NCI-H1092 (cell line): ENCODE data around the gene PRODH.
"Not testable (repeated sequence)": the region's sequence is repeated elsewhere in the genome, so short reads cannot be mapped to it uniquely, and the experiment has no call there.

ENCODE experiments used
- DNase-seq: peaks from one replicate; lab custom pipeline; 2025; lab: John Stamatoyannopoulos, UW

PRODH gene

DNA sequence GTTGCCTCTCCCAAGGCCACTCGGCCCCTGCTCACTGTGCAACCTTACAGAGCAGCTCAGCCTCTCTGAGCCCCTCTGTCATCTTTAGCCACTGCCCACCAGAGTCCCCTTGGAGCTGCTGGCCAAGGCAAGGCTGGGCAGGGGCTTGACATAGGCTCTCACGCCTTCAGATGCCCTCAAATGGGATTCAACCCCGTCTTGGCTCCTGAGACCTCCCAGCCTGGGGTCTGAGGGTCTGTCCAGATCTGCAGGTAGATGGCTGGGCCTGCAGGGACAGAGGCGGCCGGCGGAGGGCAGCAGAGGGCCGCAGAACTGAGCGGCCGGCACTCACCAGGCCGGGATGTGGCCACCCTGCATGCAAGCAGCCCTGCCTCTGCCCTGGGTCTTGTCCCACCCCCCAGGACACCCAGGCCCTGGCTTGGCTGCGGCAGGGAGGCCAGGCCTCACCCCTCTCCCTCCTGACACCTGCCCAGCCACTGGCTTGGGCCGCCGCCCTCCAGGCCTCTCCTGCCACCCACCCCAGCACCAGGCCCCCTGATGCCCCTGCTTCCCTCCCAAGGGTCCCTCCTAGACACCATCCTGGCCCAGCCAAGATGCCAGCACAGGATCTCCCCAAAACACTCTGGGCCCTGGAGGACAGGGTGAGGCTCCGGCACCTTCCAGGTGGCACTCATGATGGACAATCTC is 18.4 kb upstream of the PRODH start:
- peak; percentile 18 for DNase-seq

DNA sequence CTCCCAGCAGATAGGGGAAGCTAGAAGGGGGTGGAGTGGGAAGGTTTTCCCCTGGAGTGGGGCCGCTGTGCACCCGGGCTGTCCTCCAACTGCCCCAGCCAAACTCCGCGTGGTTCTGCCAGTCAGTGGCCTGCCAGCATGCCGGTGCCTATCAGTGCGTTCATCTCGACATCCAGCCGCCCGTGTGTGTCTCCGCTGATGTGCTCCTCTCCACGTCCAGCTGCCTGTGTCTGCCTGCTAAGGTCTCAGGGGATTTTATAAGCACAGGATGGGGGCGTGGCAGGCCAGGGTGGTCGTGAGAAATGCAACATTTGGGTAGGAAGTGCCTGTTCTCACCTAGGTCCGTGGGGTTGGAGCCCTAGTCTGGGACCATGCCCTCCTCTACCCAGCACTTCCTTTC is 17.0 kb upstream of the PRODH start:
- not testable (repeated sequence) for DNase-seq

GRCh38 chr22:18952022-18952421 is 15.9 kb upstream of the PRODH start:
- DNase-seq: no peak

GRCh38 chr22:18950141-18950540 is 14.0 kb upstream of the PRODH start:
- DNase-seq: no peak

DNA sequence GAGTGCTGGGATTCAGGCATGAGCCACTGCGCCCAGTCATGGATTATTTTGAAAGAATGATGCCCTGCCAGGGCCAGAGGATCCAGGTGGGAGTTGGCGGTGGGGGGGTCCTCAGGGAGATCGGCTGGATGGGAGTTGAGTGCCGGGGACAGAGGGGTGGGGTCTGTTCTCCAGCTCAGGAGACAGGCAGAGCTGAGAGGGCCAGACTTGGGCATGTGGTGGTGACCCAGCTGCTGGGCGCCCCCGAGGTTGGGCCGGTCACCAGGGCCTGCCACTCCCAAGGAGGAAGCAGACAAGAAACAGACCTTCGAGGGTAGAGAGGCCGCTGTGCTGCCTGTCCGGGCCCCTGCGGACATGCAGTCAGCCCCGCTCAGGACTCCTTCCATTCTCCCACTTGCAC is 11.8 kb upstream of the PRODH start:
- no peak for DNase-seq

GRCh38 chr22:18947105-18947504 is 11.0 kb upstream of the PRODH start:
- DNase-seq: not testable (repeated sequence)

DNA sequence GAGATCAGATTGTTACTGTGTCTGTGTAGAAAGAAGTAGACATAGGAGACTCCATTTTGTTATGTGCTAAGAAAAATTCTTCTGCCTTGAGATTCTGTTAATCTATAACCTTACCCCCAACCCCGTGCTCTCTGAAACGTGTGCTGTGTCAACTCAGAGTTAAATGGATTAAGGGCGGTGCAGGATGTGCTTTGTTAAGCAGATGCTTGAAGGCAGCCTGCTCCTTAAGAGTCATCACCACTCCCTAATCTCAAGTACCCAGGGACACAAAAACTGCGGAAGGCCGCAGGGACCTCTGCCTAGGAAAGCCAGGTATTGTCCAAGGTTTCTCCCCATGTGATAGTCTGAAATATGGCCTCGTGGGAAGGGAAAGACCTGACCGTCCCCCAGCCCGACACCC is 2.6 kb upstream of the PRODH start:
- not testable (repeated sequence) for DNase-seq

GRCh38 chr22:18934688-18935087 is 1.4 kb downstream of the PRODH start:
- DNase-seq: not testable (repeated sequence)

- no peak for DNase-seq
These were observed 2.2 kb downstream of the PRODH start for GRCh38 chr22:18933914-18934313.

- no peak for DNase-seq
These were observed 4.0 kb downstream of the PRODH start for GRCh38 chr22:18931905-18932652.

DNA sequence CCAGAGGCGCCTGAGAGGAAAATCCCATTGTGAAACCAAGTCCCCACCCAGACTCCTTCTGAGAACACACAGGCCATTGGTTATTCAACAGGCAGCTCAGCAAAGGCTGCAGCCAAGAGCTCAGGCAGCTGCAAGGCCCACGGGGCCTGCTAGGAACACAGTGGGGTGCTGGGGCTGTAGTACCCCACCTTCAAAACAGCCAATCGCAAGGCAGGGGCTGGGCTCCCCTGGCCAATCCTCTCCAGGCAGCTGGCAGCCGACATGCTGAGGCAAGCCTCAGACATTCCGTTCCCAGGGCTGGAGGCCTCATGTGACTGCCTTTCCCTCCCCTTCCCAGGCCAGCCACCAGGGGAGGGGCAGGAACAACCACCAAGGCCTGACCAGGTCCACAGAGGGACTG is 6.6 kb downstream of the PRODH start:
- no peak for DNase-seq

- no peak for DNase-seq
These were observed 8.5 kb downstream of the PRODH start for GRCh38 chr22:18927573-18927972.

GRCh38 chr22:18927020-18927419 is 9.1 kb downstream of the PRODH start:
- DNase-seq: no peak

GRCh38 chr22:18925368-18926064 is 10.6 kb downstream of the PRODH start:
- no peak for DNase-seq

DNA sequence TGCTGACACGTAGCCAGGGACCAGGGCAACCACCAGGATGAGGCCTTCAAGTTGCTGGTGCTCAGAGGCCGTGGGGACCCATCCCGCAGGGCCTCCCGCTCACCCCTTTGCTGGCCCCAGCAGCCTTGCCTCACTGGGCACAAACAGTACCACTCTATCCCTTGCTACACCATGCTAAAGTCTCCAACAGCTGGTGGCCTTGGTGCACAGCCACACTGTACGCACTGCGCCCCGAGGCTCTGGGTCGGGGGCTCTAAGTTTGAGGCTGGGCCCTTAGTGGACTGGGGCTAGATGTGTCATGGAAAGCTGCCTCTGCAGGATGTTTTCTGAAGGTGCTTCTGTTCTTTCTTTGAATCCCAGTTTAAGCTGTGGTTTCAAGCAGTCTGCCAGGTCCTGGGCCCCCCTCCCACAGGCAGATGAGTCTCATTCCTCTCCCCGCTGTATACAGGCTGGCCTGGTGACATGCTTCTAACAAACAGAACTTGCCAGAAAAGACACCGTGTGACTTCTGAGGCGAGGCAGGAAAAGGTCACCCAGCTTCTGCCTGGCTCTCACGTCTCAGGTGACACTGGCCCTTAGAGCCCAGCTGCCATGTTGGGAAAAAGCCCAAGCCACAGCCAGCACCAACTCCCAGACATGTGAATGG is 15.7 kb downstream of the PRODH start:
- not testable (repeated sequence) for DNase-seq

- DNase-seq: not testable (repeated sequence)
These were observed 18.3 kb downstream of the PRODH start for GRCh38 chr22:18917818-18918217.

DNA sequence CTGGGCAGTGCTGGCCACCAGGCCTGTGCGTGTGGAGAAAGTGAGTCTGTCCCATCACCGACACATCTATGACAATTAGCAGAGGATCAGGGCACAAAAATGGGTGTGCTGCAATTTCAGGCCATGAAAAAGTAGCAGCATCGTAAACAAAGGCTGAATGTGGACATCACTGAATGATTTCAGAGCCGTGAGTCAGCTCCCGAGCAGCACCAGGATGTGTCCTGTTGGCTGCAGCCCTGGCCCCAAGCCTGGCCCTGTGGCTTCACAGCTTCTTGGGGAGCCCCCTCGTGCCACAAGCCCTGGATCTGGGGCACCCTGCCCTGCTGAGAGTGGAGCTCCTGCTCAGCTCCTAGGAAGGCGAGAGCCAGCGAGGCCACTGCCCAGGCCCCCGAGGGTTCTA is 20.5 kb downstream of the PRODH start:
- DNase-seq: not testable (repeated sequence)

GRCh38 chr22:18914558-18914957 is 21.5 kb downstream of the PRODH start:
- not testable (repeated sequence) for DNase-seq

DNA sequence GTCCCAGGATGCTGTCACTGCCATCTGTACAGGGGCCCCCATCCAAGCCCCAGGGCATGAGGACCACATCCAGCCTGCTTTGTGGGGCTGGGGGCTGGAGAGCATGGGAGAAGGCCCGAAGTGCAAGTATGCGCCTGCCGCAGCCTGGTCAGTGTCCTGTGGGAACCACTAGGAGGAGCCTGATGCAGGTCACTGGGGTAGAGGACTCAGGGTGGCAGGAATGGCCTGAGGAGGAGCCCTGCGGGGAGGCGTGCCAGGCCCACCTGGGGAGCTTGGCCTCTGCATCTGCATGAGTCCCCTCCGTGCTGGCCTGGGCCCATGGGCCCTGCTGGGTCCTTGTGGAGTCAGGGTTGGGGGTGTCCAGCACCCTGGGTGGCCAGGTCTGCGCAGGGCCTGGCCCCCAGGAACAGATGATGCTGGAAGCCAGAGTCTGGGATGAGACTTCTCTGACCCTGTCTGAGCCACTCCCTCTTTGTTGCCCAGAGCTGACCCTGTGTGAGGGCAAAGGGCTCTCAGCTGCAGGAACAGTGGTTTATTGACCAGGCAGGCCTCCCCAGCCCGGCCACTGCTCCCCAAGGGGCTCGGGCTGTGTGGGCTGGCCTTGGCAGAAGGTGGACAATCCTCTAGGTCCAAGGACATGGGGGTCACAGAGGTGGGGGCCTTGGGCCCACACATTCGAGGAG is 23.7 kb downstream of the PRODH start:
- DNase-seq: not testable (repeated sequence)

- not testable (repeated sequence) for DNase-seq
These were observed 24.6 kb downstream of the PRODH start for GRCh38 chr22:18911535-18911934.

DNA sequence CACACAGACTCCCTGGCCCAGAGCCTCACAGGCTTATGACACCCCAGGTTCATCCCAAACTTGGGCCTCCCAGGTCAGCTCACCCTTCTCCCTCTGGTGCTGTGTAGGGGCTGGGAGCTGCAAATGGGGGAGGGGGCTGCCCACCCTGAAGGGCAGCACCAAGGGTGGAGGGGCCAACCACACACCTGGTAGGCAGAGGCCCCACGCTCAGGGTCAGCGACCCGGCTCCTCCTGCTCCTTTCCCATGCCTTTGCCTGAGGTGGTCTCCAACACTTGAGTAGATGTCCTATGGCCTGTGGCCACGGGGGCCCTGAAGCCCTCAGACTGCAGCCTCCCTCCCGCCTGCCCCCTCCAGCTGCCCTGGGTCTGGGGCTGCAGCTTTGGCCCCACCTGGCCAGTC is 26.5 kb downstream of the PRODH start:
- no peak for DNase-seq

GRCh38 chr22:18906896-18907295 is 29.2 kb downstream of the PRODH start:
- no peak for DNase-seq
